HL-60 (cell line): ENCODE measurements around the gene SNTB2.

Experiments
- GABPA ChIP-seq: IDR thresholded peaks from 2 replicates; pipeline ENCODE4 v1.6.1; 2012; ENCODE audit warnings: low read depth
- POLR2AphosphoS5 ChIP-seq: IDR thresholded peaks from 2 replicates; pipeline ENCODE4 v1.6.1; 2012; ENCODE audit warnings: low read depth
- TF ChIP-seq, protein P1 (sequence below): IDR thresholded peaks from one replicate; pipeline ENCODE4 v1.5.1; 2011; ENCODE audit warnings: low read length, control low read depth, inconsistent platforms; ENCODE audit not compliant: insufficient read depth
- TF ChIP-seq, protein P2 (sequence below): IDR thresholded peaks from 2 replicates; pipeline ENCODE4 v1.6.1; 2012; ENCODE audit warnings: low read depth; ENCODE audit not compliant: insufficient replicate concordance

DNA sequence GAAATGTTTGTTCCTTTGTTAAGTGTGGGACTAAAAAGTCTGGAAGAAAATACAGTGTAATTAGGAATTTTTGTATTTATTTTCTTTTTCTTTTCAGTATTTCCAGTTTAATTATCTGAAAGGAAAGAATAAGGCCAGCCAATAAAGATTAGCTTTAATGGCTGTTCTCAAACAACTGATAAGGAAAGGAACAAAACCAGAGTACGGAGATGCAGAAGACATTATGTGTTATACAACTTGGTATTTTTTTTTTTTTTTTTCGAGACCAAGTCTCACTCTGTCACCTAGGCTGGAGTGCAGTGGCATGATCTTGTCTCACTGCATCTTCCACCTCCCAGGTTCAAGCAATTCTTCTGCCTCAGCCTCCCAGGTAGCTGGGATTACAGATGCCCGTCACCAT, 47.5 kb downstream of the SNTB2 start:
- TF ChIP-seq, protein P1, sequence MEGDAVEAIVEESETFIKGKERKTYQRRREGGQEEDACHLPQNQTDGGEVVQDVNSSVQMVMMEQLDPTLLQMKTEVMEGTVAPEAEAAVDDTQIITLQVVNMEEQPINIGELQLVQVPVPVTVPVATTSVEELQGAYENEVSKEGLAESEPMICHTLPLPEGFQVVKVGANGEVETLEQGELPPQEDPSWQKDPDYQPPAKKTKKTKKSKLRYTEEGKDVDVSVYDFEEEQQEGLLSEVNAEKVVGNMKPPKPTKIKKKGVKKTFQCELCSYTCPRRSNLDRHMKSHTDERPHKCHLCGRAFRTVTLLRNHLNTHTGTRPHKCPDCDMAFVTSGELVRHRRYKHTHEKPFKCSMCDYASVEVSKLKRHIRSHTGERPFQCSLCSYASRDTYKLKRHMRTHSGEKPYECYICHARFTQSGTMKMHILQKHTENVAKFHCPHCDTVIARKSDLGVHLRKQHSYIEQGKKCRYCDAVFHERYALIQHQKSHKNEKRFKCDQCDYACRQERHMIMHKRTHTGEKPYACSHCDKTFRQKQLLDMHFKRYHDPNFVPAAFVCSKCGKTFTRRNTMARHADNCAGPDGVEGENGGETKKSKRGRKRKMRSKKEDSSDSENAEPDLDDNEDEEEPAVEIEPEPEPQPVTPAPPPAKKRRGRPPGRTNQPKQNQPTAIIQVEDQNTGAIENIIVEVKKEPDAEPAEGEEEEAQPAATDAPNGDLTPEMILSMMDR: no peak
- TF ChIP-seq, protein P2, sequence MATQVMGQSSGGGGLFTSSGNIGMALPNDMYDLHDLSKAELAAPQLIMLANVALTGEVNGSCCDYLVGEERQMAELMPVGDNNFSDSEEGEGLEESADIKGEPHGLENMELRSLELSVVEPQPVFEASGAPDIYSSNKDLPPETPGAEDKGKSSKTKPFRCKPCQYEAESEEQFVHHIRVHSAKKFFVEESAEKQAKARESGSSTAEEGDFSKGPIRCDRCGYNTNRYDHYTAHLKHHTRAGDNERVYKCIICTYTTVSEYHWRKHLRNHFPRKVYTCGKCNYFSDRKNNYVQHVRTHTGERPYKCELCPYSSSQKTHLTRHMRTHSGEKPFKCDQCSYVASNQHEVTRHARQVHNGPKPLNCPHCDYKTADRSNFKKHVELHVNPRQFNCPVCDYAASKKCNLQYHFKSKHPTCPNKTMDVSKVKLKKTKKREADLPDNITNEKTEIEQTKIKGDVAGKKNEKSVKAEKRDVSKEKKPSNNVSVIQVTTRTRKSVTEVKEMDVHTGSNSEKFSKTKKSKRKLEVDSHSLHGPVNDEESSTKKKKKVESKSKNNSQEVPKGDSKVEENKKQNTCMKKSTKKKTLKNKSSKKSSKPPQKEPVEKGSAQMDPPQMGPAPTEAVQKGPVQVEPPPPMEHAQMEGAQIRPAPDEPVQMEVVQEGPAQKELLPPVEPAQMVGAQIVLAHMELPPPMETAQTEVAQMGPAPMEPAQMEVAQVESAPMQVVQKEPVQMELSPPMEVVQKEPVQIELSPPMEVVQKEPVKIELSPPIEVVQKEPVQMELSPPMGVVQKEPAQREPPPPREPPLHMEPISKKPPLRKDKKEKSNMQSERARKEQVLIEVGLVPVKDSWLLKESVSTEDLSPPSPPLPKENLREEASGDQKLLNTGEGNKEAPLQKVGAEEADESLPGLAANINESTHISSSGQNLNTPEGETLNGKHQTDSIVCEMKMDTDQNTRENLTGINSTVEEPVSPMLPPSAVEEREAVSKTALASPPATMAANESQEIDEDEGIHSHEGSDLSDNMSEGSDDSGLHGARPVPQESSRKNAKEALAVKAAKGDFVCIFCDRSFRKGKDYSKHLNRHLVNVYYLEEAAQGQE: no peak
- TF ChIP-seq GABPA: no peak
- TF ChIP-seq POLR2AphosphoS5: no peak
